ENCODE results near the gene SIRT1. TPM values are rescaled to one million over a fixed set of nuclear protein-coding genes. Genes with fewer than 3 reads are reported as not detected.

The SIRT1 gene
- total RNA-seq, 1 experiment from 2014 or later: 42.6 TPM

DNA sequence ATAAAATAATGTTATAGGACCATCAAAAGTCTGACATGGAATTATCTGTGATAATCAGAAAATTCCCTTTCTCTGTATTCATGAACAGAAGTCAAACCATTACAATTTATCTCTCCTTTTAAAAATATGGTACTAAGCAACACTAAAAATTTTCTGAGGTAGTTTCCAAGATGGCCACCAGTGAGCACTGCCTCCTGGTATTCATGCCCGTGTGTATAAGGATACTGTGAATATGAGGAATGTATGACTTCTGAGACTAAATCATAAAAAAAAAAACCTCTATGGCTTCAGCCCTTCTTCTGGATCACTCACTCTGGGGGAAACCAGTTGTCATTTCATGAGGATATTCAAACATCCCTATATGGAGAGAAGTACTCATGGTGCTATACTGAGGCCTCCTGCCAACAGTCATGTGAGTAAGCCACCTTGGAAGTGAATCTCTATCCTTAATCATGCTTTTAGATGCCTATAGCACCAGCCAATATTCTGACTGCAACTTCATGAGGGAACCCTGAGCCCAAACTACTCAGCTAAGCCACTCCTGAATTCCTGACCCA, 41.1 kb downstream of the SIRT1 start:
- no peak overlapping the region for H3K4me3 ChIP-seq (ENCODE audit: low read depth, low read length, poor library complexity, severe bottlenecking)
- BruUV-seq (replicated peaks): no TSS peak
- CTCF ChIA-PET: no interaction called here
- no peak for DNase-seq (ENCODE audit: low spot score)
- H3K27me3 ChIP-seq (replicated peaks; ENCODE audit: insufficient read depth, low read depth, low read length, poor library complexity): no peaks in the 10 kb centered on the region
- POLR2A ChIA-PET (ENCODE audit: low non-redundant PET): no interaction called here
- peaks cover 3% of the 10 kb centered on the region for H3K36me3 ChIP-seq (ENCODE audit: insufficient read depth, low read length, poor library complexity, severe bottlenecking)
- intact Hi-C loops (cut with micrococcal nuclease; ENCODE audit: unreplicated experiment): no loop called here
- H3K27ac ChIP-seq (ENCODE audit: low read depth, low read length, poor library complexity, severe bottlenecking): no peak overlapping the region
- TF ChIP-seq, protein P1, sequence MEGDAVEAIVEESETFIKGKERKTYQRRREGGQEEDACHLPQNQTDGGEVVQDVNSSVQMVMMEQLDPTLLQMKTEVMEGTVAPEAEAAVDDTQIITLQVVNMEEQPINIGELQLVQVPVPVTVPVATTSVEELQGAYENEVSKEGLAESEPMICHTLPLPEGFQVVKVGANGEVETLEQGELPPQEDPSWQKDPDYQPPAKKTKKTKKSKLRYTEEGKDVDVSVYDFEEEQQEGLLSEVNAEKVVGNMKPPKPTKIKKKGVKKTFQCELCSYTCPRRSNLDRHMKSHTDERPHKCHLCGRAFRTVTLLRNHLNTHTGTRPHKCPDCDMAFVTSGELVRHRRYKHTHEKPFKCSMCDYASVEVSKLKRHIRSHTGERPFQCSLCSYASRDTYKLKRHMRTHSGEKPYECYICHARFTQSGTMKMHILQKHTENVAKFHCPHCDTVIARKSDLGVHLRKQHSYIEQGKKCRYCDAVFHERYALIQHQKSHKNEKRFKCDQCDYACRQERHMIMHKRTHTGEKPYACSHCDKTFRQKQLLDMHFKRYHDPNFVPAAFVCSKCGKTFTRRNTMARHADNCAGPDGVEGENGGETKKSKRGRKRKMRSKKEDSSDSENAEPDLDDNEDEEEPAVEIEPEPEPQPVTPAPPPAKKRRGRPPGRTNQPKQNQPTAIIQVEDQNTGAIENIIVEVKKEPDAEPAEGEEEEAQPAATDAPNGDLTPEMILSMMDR (conservative IDR thresholded peaks at IDR 0.05; ENCODE audit: low read depth, low read length): no peak
- TF ChIP-seq EZH2 (IDR thresholded peaks at IDR 0.05; ENCODE audit: borderline replicate concordance, low read depth, low read length, poor library complexity, severe bottlenecking): no peak
- H3K4me1 ChIP-seq (ENCODE audit: insufficient read depth, low read length, poor library complexity, severe bottlenecking): no peaks in the 10 kb centered on the region
- H3K9me3 ChIP-seq (ENCODE audit: low read depth, low read length, poor library complexity, severe bottlenecking): no peaks in the 10 kb centered on the region

DNA sequence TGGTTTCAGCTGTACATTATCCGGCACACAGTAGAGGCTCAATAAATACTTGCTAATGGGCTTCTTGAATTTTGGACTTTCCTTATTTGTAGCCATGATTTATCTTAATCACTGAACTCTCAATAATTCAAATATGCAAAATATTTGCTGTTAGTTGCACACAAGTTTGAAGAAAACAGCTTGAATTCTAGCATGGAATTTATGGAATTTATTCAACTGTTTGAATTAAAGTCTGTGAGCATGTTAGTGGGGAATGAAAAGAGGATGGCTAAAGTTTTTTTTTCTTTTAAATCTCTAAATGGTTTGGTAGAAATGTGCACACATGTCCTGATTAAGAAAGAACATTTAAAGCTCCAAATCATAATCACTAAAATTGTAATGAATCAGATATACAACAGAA, 42.5 kb downstream of the SIRT1 start:
- CTCF ChIA-PET: no interaction called here
- Histone ChIP-seq H3K4me1 (ENCODE audit: insufficient read depth, low read length, poor library complexity, severe bottlenecking) (no peaks in the 10 kb centered on the region), H3K4me3 (ENCODE audit: low read depth, low read length, poor library complexity, severe bottlenecking) (no peak overlapping the region), H3K9me3 (ENCODE audit: low read depth, low read length, poor library complexity, severe bottlenecking) (no peaks in the 10 kb centered on the region), H3K36me3 (ENCODE audit: insufficient read depth, low read length, poor library complexity, severe bottlenecking) (peaks cover 6% of the 10 kb centered on the region), H3K27me3 (replicated peaks; ENCODE audit: insufficient read depth, low read depth, low read length, poor library complexity) (no peaks in the 10 kb centered on the region), H3K27ac (ENCODE audit: low read depth, low read length, poor library complexity, severe bottlenecking) (no peak overlapping the region)
- intact Hi-C loops (cut with micrococcal nuclease; ENCODE audit: unreplicated experiment): no loop called here
- DNase-seq (ENCODE audit: low spot score): no peak
- BruUV-seq (replicated peaks): no TSS peak
- no peak for TF ChIP-seq EZH2 (IDR thresholded peaks at IDR 0.05; ENCODE audit: borderline replicate concordance, low read depth, low read length, poor library complexity, severe bottlenecking)
- TF ChIP-seq, protein P1 (conservative IDR thresholded peaks at IDR 0.05; ENCODE audit: low read depth, low read length): no peak
- POLR2A ChIA-PET (ENCODE audit: low non-redundant PET): no interaction called here

DNA sequence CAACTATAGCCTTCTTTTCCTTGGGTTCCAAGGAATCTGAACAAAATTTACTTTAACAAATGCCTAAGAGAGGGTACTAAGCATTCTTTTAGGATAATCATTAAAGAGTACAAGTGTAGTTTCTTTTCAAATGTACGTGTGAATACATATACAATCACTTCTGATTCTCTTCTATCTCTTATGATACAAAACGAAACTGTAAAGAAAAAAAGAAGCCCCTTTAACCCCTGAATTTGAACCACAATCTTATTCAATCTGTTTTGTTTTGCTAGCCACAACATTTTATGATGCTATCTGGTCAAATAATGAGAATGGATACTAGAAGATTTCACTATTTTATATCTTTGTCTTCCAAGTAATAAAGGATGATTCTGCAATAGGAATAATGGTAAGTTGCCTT, 48.7 kb downstream of the SIRT1 start:
- Histone ChIP-seq H3K27me3 (replicated peaks; ENCODE audit: insufficient read depth, low read depth, low read length, poor library complexity) (no peaks in the 10 kb centered on the region), H3K9me3 (ENCODE audit: low read depth, low read length, poor library complexity, severe bottlenecking) (no peaks in the 10 kb centered on the region), H3K4me3 (ENCODE audit: low read depth, low read length, poor library complexity, severe bottlenecking) (no peak overlapping the region), H3K27ac (ENCODE audit: low read depth, low read length, poor library complexity, severe bottlenecking) (no peak overlapping the region), H3K4me1 (ENCODE audit: insufficient read depth, low read length, poor library complexity, severe bottlenecking) (no peaks in the 10 kb centered on the region), H3K36me3 (ENCODE audit: insufficient read depth, low read length, poor library complexity, severe bottlenecking) (peaks cover 14% of the 10 kb centered on the region)
- TF ChIP-seq, protein P1 (conservative IDR thresholded peaks at IDR 0.05; ENCODE audit: low read depth, low read length): no peak
- no peak for TF ChIP-seq EZH2 (IDR thresholded peaks at IDR 0.05; ENCODE audit: borderline replicate concordance, low read depth, low read length, poor library complexity, severe bottlenecking)
- no TSS peak for BruUV-seq (replicated peaks)
- no peak for DNase-seq (ENCODE audit: low spot score)
- ChIA-PET POLR2A (ENCODE audit: low non-redundant PET) (no interaction called here), CTCF (no interaction called here)
- intact Hi-C loops (cut with micrococcal nuclease; ENCODE audit: unreplicated experiment): no loop called here

All from A673 (cell line).